GM10847 (cell line): Measurements from ENCODE around the gene CALN1.

Experiments
- POLR2A ChIP-seq: IDR thresholded peaks from 2 replicates; pipeline ENCODE4 v1.6.1; 2011; ENCODE audit not compliant: insufficient read length; ENCODE audit errors: extremely low read depth

Gene CALN1

GRCh38 chr7:72038022-72038732, 374.0 kb downstream of the CALN1 start:
- TF ChIP-seq POLR2A = no peak

GRCh38 chr7:72037516-72037915, 374.6 kb downstream of the CALN1 start:
- TF ChIP-seq POLR2A = no peak

GRCh38 chr7:72035266-72035665, 376.9 kb downstream of the CALN1 start:
- TF ChIP-seq POLR2A = no peak

GRCh38 chr7:72032934-72033333, 379.2 kb downstream of the CALN1 start:
- TF ChIP-seq POLR2A = no peak

GRCh38 chr7:72030994-72031667, 381.0 kb downstream of the CALN1 start:
- TF ChIP-seq POLR2A = no peak

GRCh38 chr7:72028267-72028666, 383.9 kb downstream of the CALN1 start:
- TF ChIP-seq POLR2A = no peak

- TF ChIP-seq POLR2A = no peak
These were observed 386.7 kb downstream of the CALN1 start for GRCh38 chr7:72025381-72025960.

GRCh38 chr7:72023926-72024325, 388.2 kb downstream of the CALN1 start:
- no peak for TF ChIP-seq POLR2A

GRCh38 chr7:72021716-72022115, 390.4 kb downstream of the CALN1 start:
- TF ChIP-seq POLR2A = no peak

GRCh38 chr7:72020311-72020710, 391.8 kb downstream of the CALN1 start:
- no peak for TF ChIP-seq POLR2A

GRCh38 chr7:72019436-72019835, 392.7 kb downstream of the CALN1 start:
- no peak for TF ChIP-seq POLR2A

GRCh38 chr7:72017756-72018155, 394.4 kb downstream of the CALN1 start:
- TF ChIP-seq POLR2A = no peak

GRCh38 chr7:72016574-72016973, 395.6 kb downstream of the CALN1 start:
- no peak for TF ChIP-seq POLR2A

GRCh38 chr7:72015136-72015535, 397.0 kb downstream of the CALN1 start:
- no peak for TF ChIP-seq POLR2A

GRCh38 chr7:72007018-72007417, 405.1 kb downstream of the CALN1 start:
- no peak for TF ChIP-seq POLR2A

GRCh38 chr7:72003236-72003635, 408.9 kb downstream of the CALN1 start:
- no peak for TF ChIP-seq POLR2A
